K562 (cell line): Measurements from ENCODE around the gene GRSF1. TPM values are rescaled to one million over a fixed set of nuclear protein-coding genes. Genes with fewer than 3 reads are reported as not detected.
A peak's percentile ranks its signal among the peaks of the same experiment; 100 is the strongest.

Source experiments
- E2F6 ChIP-seq, 2 experiments: IDR thresholded peaks; 2 replicates each; pipeline ENCODE4 v1.6.1; 2011; ENCODE audit warnings: borderline replicate concordance in 1 of 2, control low read depth in 1 of 2, low read depth in 1 of 2, low read length in 1 of 2, mild to moderate bottlenecking in 1 of 2, mixed read lengths in 1 of 2, moderate library complexity in 1 of 2; ENCODE audit not compliant: insufficient read depth in 1 of 2, insufficient read length in 1 of 2, poor library complexity in 1 of 2, severe bottlenecking in 1 of 2; ENCODE audit errors: extremely low read depth in 1 of 2
- FOXP4 ChIP-seq: sonication (generic); formaldehyde crosslinking; IDR thresholded peaks from 2 replicates; pipeline ENCODE4 v1.8.0; 2022; ENCODE audit warnings: mild to moderate bottlenecking, missing genetic modification reagents, borderline replicate concordance
- HOXB6 ChIP-seq: fragments of 250-450 bp; sonication (Bioruptor Pico); IDR thresholded peaks from 2 replicates; pipeline ENCODE4 v1.5.1; 2022; ENCODE audit warnings: mild to moderate bottlenecking, borderline replicate concordance
- KLF6 ChIP-seq: fragments of 250-450 bp; sonication (Bioruptor Pico); IDR thresholded peaks from 2 replicates; pipeline ENCODE4 v1.4.0; 2020; ENCODE audit warnings: mild to moderate bottlenecking, moderate library complexity, borderline replicate concordance
- MXD1 ChIP-seq: fragments of 250-450 bp; sonication (Bioruptor Pico); IDR thresholded peaks from 2 replicates; pipeline ENCODE4 v1.8.0; 2021; ENCODE audit warnings: borderline replicate concordance, mild to moderate bottlenecking, moderate library complexity; ENCODE audit not compliant: poor library complexity, severe bottlenecking
- NFIX ChIP-seq: fragments of 250-450 bp; sonication (Bioruptor Pico); IDR thresholded peaks from 2 replicates; pipeline ENCODE4 v1.4.0; 2020; ENCODE audit warnings: low read depth, mild to moderate bottlenecking, moderate library complexity
- TCFL5 ChIP-seq: fragments of 250-450 bp; sonication (Bioruptor Pico); conservative IDR thresholded peaks from 2 replicates; pipeline ENCODE4 v1.6.1; 2021; ENCODE audit warnings: mild to moderate bottlenecking, moderate library complexity, matching md5 sums
- XRCC5 ChIP-seq: fragments of 200-400 bp; formaldehyde crosslinking; IDR thresholded peaks from 2 replicates; pipeline ENCODE4 v1.6.1; 2017; ENCODE audit warnings: low read depth, mild to moderate bottlenecking, low read length
- ZKSCAN3 ChIP-seq: fragments of 250-450 bp; sonication (Bioruptor Pico); IDR thresholded peaks from 2 replicates; pipeline ENCODE4 v1.4.0; 2020
- ZNF644 ChIP-seq: fragments of 200-800 bp; sonication (Bioruptor generic); IDR thresholded peaks from 2 replicates; pipeline ENCODE4 v1.6.1; 2016; ENCODE audit warnings: low read depth, missing genetic modification characterization, missing compliant biosample characterization
- ZNF778 ChIP-seq: fragments of 450-650 bp; formaldehyde crosslinking; IDR thresholded peaks from 2 replicates; pipeline ENCODE4 v1.4.0; 2020; ENCODE audit warnings: mild to moderate bottlenecking, moderate library complexity
- ZNF785 ChIP-seq: fragments of 250-450 bp; sonication (Bioruptor Pico); IDR thresholded peaks from 2 replicates; pipeline ENCODE4 v1.4.0; 2020; ENCODE audit warnings: mild to moderate bottlenecking
- ZNF79 ChIP-seq: fragments of 250-450 bp; sonication (Bioruptor Pico); IDR thresholded peaks from 2 replicates; pipeline ENCODE4 v1.4.0; 2020; ENCODE audit warnings: low read depth, mild to moderate bottlenecking, moderate library complexity
- polyA plus RNA-seq, 8 experiments: library from polyadenylated mRNA; depleted of rRNA in 4 of 8; stranded (reverse) in 5 of 8; unstranded in 3 of 8; fragments of >200 nt; fragmentation: Nextera tagmentation in 2 of 8; fragmentation: Illumina TruSeq in 1 of 8; extraction: Ambion mirVana in 2 of 8; extraction: Trizol in 1 of 8; gene quantifications; 2 replicates each; pipeline versions ENCODE4 v1.2.1 to v1.2.3, GENCODE V29; 2011 to 2014; ENCODE audit warnings: inconsistent platforms in 1 of 8, missing spikeins in 1 of 8
- total RNA-seq, 7 experiments: library from RNA; depleted of rRNA in 6 of 7; stranded (reverse); fragments of >200 nt in 6 of 7; fragmentation: Illumina TruSeq in 2 of 7; extraction: Trizol in 2 of 7; gene quantifications; 2 replicates each; pipeline versions ENCODE4 v1.2.1 to v1.2.3, GENCODE V29; 2011 to 2021; ENCODE audit warnings: low replicate concordance in 1 of 7
- TF ChIP-seq, protein P1 (sequence below): fragments of 150-350 bp; IDR thresholded peaks from 2 replicates; pipeline ENCODE4 v1.6.1; 2014; ENCODE audit warnings: low read depth, mild to moderate bottlenecking, low read length, borderline replicate concordance

Gene GRSF1
- total and polyA plus RNA-seq, 9 of the 15 experiments (the other 6 are each of a cell fraction or from before 2014, with no cell fraction given): 33.0 to 105 (median 76.0) TPM

- TF ChIP-seq XRCC5 (0 out of 2 replicates have a peak, but pooled peaks have one; percentile 51), NFIX (no peak), ZNF644 (no peak), HOXB6 (CRISPR knock-in tag) (no peak), TCFL5 (CRISPR knock-in tag) (no peak), ZNF79 (CRISPR knock-in tag) (no peak), ZNF778 (CRISPR knock-in tag) (no peak), E2F6 (IDR thresholded peaks at IDR 0.05; ENCODE audit: borderline replicate concordance in 1 of 2, extremely low read depth in 1 of 2, insufficient read depth in 1 of 2, insufficient read length in 1 of 2, low read depth in 1 of 2, low read length in 1 of 2, poor library complexity in 1 of 2, severe bottlenecking in 1 of 2) (peak in 1 of 2 experiments; percentile 59), ZNF785 (CRISPR knock-in tag) (no peak), MXD1 (CRISPR knock-in tag) (no peak), ZKSCAN3 (no peak), FOXP4 (no peak), KLF6 (CRISPR knock-in tag) (no peak)
- TF ChIP-seq, protein P1, sequence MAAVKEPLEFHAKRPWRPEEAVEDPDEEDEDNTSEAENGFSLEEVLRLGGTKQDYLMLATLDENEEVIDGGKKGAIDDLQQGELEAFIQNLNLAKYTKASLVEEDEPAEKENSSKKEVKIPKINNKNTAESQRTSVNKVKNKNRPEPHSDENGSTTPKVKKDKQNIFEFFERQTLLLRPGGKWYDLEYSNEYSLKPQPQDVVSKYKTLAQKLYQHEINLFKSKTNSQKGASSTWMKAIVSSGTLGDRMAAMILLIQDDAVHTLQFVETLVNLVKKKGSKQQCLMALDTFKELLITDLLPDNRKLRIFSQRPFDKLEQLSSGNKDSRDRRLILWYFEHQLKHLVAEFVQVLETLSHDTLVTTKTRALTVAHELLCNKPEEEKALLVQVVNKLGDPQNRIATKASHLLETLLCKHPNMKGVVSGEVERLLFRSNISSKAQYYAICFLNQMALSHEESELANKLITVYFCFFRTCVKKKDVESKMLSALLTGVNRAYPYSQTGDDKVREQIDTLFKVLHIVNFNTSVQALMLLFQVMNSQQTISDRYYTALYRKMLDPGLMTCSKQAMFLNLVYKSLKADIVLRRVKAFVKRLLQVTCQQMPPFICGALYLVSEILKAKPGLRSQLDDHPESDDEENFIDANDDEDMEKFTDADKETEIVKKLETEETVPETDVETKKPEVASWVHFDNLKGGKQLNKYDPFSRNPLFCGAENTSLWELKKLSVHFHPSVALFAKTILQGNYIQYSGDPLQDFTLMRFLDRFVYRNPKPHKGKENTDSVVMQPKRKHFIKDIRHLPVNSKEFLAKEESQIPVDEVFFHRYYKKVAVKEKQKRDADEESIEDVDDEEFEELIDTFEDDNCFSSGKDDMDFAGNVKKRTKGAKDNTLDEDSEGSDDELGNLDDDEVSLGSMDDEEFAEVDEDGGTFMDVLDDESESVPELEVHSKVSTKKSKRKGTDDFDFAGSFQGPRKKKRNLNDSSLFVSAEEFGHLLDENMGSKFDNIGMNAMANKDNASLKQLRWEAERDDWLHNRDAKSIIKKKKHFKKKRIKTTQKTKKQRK: no peak
Measured at GRCh38 chr4:70838666-70839588, 763 bp downstream of the GRSF1 start (continued).
